ENCODE measurements around the gene INAFM1.

Gene INAFM1

DNA sequence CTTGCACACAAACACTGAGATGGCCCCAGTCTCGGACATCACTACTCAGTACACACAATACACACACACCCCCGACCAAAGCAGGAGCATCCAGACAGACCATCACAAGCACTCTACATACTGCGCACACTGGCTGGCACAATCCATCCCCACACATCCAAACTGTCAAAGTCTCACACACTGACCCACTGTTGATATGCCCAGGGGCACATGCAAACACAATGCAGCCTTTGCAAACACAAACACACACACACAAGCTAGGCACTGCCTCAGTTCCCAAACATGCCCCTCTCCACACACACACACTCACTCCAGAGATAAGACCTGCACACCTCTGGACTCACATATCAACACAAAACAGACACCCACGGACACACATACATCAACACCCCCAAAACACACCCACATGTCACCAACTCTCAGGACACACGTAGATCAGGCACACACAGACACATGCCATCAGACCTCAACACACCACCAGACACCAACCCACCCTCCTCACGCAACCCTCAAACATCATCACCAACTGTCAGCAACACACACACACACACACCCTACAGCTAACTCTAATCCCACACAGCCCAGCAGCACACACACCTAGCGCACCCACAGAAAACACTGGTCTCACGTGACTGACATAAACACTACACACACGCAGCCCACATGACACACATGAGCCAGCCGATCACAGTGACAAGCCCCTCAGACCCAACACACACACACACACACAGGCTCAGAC is 45.6 kb upstream of the INAFM1 start:
- no peak for DNase-seq (ENCODE audit: low read depth)

GRCh38 chr19:47229676-47230053 is 45.0 kb upstream of the INAFM1 start:
- no peak for DNase-seq (ENCODE audit: low read depth)
- no peak for TF ChIP-seq CTCF (conservative IDR thresholded peaks at IDR 0.05; ENCODE audit: low read depth, low read length)
- peak overlapping the region; percentile 95 for H3K4me3 ChIP-seq (ENCODE audit: low read length)

More for the DNA sequence above, 45.6 kb upstream of the INAFM1 start:
- TF ChIP-seq CTCF (conservative IDR thresholded peaks at IDR 0.05; ENCODE audit: low read depth, low read length): no peak
- peak overlapping the region; percentile 95 for H3K4me3 ChIP-seq (ENCODE audit: low read length)

DNA sequence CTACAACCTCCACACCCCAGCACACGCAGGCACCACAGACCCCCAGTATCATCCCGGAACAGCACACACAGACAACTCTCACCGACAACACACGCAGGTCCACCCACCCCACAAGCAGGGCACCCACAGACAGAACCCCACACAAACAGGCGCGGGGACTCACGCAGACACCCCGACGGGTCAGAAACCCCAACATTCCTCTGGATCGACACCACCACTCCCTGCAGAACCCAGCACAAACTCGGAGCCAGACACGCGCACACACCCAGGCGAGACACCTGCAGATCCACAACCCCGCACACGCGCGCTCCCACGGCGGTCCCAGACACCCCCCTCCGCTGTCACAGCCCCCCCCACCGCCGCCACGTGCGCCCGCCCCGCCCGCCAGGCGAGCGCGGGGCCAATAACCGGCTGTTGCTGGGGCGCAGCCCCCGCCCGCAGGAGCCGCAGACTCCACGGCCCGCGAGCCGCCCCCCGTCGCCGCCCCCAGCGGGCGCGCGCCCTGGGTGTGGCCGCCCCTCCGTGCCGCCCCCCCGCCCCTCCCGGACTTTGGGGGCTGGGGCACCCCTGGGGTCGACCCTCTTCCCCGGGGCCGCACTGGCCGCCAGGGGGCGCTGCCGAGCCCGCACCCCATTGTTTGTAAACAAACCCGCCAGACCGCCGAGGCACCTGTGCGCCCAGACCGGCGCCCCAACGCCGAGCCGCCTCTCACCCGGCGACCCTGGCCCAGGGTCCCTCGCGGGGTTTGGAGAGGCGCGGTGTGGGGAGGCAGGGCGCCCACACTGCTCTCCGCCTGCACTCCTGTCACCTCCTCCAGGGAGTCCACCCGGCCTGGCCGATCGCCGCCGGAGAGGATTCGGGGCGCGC is 44.4 kb upstream of the INAFM1 start:
- peak overlapping the region; percentile 95 for H3K4me3 ChIP-seq (ENCODE audit: low read length)
- DNase-seq (ENCODE audit: low read depth): no peak
- peak; percentile 65 for TF ChIP-seq CTCF (conservative IDR thresholded peaks at IDR 0.05; ENCODE audit: low read depth, low read length)

DNA sequence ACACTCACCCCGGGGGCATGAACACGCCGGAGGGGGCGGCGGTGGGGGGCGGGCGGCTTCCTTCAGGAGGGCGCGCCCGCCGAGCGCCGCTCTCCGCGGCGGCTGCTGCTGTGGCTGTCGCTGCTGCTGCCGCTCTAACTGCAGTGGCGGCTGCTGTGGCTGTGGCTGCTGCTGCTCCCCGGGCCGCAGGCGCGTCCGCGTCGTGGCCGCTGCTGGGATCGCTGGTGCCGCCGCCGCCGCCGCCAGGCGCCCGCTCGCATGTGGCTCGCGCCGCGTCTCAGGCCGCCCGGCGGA is 43.8 kb upstream of the INAFM1 start, which contains the start of gene BBC3:
Gene BBC3 (minus strand): TSS at position 279 of the 294 bp plus-strand sequence. CDS start 2,768 bp downstream, outside the sequence.
- H3K4me3 ChIP-seq (ENCODE audit: low read length): peak within 1 kb of the TSS; percentile 95
- no peak for TF ChIP-seq CTCF (conservative IDR thresholded peaks at IDR 0.05; ENCODE audit: low read depth, low read length)
- no peak for DNase-seq (ENCODE audit: low read depth)

DNA sequence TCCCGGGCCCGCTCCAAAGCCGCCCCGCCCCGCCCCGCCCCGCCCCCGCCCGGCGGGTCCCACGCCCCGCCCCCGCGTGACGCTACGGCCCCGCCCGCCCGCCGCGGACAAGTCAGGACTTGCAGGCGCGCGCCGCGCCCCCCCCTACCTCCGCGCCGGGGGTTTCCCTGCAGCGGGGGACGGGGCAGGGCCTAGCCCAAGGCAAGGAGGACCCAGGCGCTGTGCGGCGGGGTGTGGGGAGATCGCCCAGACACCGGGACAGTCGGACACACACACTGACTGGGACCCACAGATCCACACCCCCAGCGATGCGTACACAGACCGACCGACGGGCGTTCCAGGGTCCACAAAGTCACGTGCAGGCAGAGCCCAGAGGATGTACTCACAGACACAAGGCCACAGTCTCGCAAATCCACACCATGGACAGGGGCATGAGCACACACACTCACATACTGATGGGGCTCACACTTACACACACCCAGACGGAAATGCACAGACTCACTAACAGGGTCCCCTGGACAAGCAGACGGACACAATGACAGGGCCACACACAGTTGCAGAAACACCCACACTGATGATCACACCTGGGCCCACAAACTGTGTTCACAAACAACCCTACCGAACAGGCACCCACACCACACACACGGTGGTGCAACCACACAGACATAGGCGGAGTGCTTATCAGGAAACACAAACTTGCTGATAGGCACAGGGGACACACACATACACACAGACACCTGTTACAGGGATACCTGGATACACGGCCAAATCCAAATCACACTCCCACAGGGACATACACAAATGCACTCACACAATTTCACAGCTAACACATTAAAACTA is 43.2 kb upstream of the INAFM1 start:
- no peak for TF ChIP-seq CTCF (conservative IDR thresholded peaks at IDR 0.05; ENCODE audit: low read depth, low read length)
- H3K4me3 ChIP-seq (ENCODE audit: low read length): peak overlapping the region; percentile 52
- no peak for DNase-seq (ENCODE audit: low read depth)

- H3K4me3 ChIP-seq (ENCODE audit: low read length): peak overlapping the region; percentile 20
- no peak for DNase-seq (ENCODE audit: low read depth)
Observed at GRCh38 chr19:47232422-47233211, 42.1 kb upstream of the INAFM1 start.

More at GRCh38 chr19:47232422-47233211, 42.1 kb upstream of the INAFM1 start:
- no peak for TF ChIP-seq CTCF (conservative IDR thresholded peaks at IDR 0.05; ENCODE audit: low read depth, low read length)

Measured in retinal pigment epithelial cell (primary cell).